ENCODE results near the gene SIX2. TPM values are rescaled to one million over a fixed set of nuclear protein-coding genes. Genes with fewer than 3 reads are reported as not detected.

The SIX2 gene
- total and polyA plus RNA-seq, 10 of the 15 experiments (the other 5 are each of a cell fraction or from before 2014, with no cell fraction given): not detected

DNA sequence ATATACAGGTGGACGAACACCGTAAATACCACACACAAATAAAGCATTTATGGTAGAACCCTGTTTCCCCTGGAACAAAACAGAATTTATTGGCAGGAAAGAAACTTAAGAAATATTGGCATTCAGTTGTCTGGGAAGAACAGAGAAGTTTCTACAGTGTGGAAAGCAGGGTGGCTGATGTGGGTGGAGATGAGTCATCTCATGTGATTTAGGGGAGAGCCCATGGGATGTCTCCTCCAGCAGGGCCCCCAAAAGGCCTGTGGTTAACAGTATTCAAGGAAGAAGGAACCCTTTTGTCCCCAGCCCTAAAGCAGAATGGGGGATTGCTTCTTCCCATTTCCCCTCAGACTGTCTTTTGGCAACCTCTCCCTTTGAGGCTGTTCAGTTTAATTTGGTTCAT is 43.6 kb downstream of the SIX2 start:
- CTCF ChIA-PET: no interaction called here

More for the DNA sequence above, 43.6 kb downstream of the SIX2 start:
- Histone ChIP-seq H4K20me1 (ENCODE audit: control insufficient read depth, insufficient read depth) (no peaks in the 10 kb centered on the region), H3K9me3 (replicated peaks; ENCODE audit: control insufficient read depth, insufficient read depth, low read length) (no peaks in the 10 kb centered on the region), H3K36me3 (ENCODE audit: control insufficient read depth in 2 of 2, insufficient read depth in 2 of 2, low read length in 1 of 2) (no peaks in the 10 kb centered on the region), H3K4me2 (ENCODE audit: control insufficient read depth, insufficient read depth) (no peak overlapping the region), H3K4me3 (no peak overlapping the region), H3K4me1 (ENCODE audit: control insufficient read depth, insufficient read depth, low read length) (no peaks in the 10 kb centered on the region), H3K79me2 (ENCODE audit: control insufficient read depth, insufficient read depth, low read length) (no peaks in the 10 kb centered on the region), H2AFZ (ENCODE audit: control insufficient read depth, low read depth, low read length) (no peak overlapping the region), H3K9ac (ENCODE audit: control insufficient read depth, insufficient read depth, low read length) (no peak overlapping the region), H3K27me3 (replicated peaks in 1 of 2; ENCODE audit: control insufficient read depth in 2 of 2, insufficient read depth in 2 of 2, low read length in 1 of 2) (peaks cover 2 to 3% of the 10 kb centered on the region in 2 experiments; a peak in 1 of 4 replicates), H3K27ac (ENCODE audit: control insufficient read depth, insufficient read depth) (no peak overlapping the region)
- intact Hi-C loops (cut with micrococcal nuclease; ENCODE audit: unreplicated experiment): no loop called here
- FAIRE-seq: no peak
- no peak for ATAC-seq
- RAD21 ChIA-PET (ENCODE audit: unreplicated experiment): no interaction called here
- WGBS (ENCODE audit: insufficient coverage, insufficient replicate concordance, low lambda C conversion rate, missing lambda C conversion rate): 64% methylated on average over 2 of the region's 2 CpGs
- TF ChIP-seq NFYB (IDR thresholded peaks at IDR 0.05; ENCODE audit: insufficient read depth, low read depth, low read length): no peak
- TF ChIP-seq ATF3 (IDR thresholded peaks at IDR 0.05; ENCODE audit: borderline replicate concordance, extremely low read depth, low read depth, low read length): no peak
- no peak for TF ChIP-seq SP1 (IDR thresholded peaks at IDR 0.05; ENCODE audit: low read depth, low read length)
- TF ChIP-seq, protein P1, sequence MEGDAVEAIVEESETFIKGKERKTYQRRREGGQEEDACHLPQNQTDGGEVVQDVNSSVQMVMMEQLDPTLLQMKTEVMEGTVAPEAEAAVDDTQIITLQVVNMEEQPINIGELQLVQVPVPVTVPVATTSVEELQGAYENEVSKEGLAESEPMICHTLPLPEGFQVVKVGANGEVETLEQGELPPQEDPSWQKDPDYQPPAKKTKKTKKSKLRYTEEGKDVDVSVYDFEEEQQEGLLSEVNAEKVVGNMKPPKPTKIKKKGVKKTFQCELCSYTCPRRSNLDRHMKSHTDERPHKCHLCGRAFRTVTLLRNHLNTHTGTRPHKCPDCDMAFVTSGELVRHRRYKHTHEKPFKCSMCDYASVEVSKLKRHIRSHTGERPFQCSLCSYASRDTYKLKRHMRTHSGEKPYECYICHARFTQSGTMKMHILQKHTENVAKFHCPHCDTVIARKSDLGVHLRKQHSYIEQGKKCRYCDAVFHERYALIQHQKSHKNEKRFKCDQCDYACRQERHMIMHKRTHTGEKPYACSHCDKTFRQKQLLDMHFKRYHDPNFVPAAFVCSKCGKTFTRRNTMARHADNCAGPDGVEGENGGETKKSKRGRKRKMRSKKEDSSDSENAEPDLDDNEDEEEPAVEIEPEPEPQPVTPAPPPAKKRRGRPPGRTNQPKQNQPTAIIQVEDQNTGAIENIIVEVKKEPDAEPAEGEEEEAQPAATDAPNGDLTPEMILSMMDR (IDR thresholded peaks at IDR 0.05 in 2 of 3, conservative IDR thresholded peaks at IDR 0.05 in 1 of 3; ENCODE audit: control insufficient read depth in 2 of 3, extremely low read depth in 1 of 3, insufficient read depth in 1 of 3, low read depth in 3 of 3, low read length in 3 of 3): no peak
- no peak for TF ChIP-seq EZH2 (IDR thresholded peaks at IDR 0.05; ENCODE audit: borderline replicate concordance, control insufficient read depth, low read depth, low read length)
- no peak for TF ChIP-seq LARP7 (IDR thresholded peaks at IDR 0.05)
- TF ChIP-seq, protein P2, sequence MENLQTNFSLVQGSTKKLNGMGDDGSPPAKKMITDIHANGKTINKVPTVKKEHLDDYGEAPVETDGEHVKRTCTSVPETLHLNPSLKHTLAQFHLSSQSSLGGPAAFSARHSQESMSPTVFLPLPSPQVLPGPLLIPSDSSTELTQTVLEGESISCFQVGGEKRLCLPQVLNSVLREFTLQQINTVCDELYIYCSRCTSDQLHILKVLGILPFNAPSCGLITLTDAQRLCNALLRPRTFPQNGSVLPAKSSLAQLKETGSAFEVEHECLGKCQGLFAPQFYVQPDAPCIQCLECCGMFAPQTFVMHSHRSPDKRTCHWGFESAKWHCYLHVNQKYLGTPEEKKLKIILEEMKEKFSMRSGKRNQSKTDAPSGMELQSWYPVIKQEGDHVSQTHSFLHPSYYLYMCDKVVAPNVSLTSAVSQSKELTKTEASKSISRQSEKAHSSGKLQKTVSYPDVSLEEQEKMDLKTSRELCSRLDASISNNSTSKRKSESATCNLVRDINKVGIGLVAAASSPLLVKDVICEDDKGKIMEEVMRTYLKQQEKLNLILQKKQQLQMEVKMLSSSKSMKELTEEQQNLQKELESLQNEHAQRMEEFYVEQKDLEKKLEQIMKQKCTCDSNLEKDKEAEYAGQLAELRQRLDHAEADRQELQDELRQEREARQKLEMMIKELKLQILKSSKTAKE (IDR thresholded peaks at IDR 0.05; ENCODE audit: low read depth, poor library complexity, severe bottlenecking): no peak
- BruUV-seq (replicated peaks): no TSS peak
- POLR2A ChIA-PET: no interaction called here
- no peak for DNase-seq (ENCODE audit: low read depth, low spot score)
- SMC1A ChIA-PET (ENCODE audit: uncharacterized antibody, unreplicated experiment): interaction anchor here (1.1 kb wide), 1 partner anchor 573 kb away, joined by 3 read pairs; no protein-coding TSS in a partner anchor
- in situ Hi-C loops (cut with MboI): no loop called here
